WTC11 (cell line): ENCODE data around the gene SH3GL1.
"Not testable (repeated sequence)": the region's sequence is repeated elsewhere in the genome, so short reads cannot be mapped to it uniquely, and the experiment has no call there.

ENCODE experiments used
- HMGXB4 ChIP-seq: sonication (generic); formaldehyde crosslinking; IDR thresholded peaks from 2 replicates; pipeline ENCODE4 v1.8.1; 2023; ENCODE audit warnings: mild to moderate bottlenecking, moderate library complexity, missing genetic modification reagents
- TCF7 ChIP-seq: sonication (generic); formaldehyde crosslinking; IDR thresholded peaks from 2 replicates; pipeline ENCODE4 v1.8.0; 2022; ENCODE audit warnings: mild to moderate bottlenecking, low read depth, missing genetic modification reagents, moderate library complexity

- TF ChIP-seq HMGXB4; TCF7 (CRISPR knock-in tag): not testable (repeated sequence)
These were observed 51.1 kb downstream of the SH3GL1 start for GRCh38 chr19:4349225-4349624.
